Esophagus muscularis mucosa (tissue), 3 donors: ENCODE results near the gene DDX21.

Experiments
- CTCF ChIP-seq, 3 experiments: fragments of 200-600 bp in 2 of 3; fragments of 450-650 bp in 1 of 3; sonication (generic) in 2 of 3; IDR thresholded peaks; one replicate each; pipeline ENCODE4 v1.5.1; 2017 to 2019; ENCODE audit warnings: antibody characterized with exemption in 3 of 3, mild to moderate bottlenecking in 2 of 3, moderate library complexity in 1 of 3
- POLR2AphosphoS5 ChIP-seq, 2 donors: sonication (generic); formaldehyde crosslinking; IDR thresholded peaks; one replicate each; pipeline ENCODE4 v1.6.1; 2017; ENCODE audit warnings: antibody characterized with exemption in 2 of 2

- no peak for TF ChIP-seq POLR2AphosphoS5 (IDR thresholded peaks at IDR 0.05)
- no peak for TF ChIP-seq CTCF (IDR thresholded peaks at IDR 0.05)
Measured at GRCh38 chr10:69014171-69014570, 58.2 kb downstream of the DDX21 start.
